ENCODE results near the gene HDAC4. TPM values are rescaled to one million over a fixed set of nuclear protein-coding genes. Genes with fewer than 3 reads are reported as not detected.

HDAC4 gene
- total RNA-seq, 1 experiment from 2014 or later = 40.1 TPM

- H3K36me3 ChIP-seq (ENCODE audit: control insufficient read depth, insufficient read depth, low read length) = no peaks in the 10 kb centered on the region
- ATAC-seq = no peak
- DNase-seq (ENCODE audit: low read depth, low spot score) = no peak
- no peak overlapping the region for H3K27ac ChIP-seq (ENCODE audit: low read length)
- no peaks in the 10 kb centered on the region for H3K27me3 ChIP-seq (ENCODE audit: control insufficient read depth, insufficient read depth, low read length)
- in situ Hi-C loops (cut with HindIII; ENCODE audit: low pct_unique_long_range_greater_than_20kb, low sequenced_read_pairs) (no loop called here), intact Hi-C loops (cut with micrococcal nuclease; ENCODE audit: unreplicated experiment) (no loop called here)
- no peaks in the 10 kb centered on the region for H3K9me3 ChIP-seq (ENCODE audit: control insufficient read depth, insufficient read depth, low read depth, low read length)
- H3K4me1 ChIP-seq (ENCODE audit: control insufficient read depth, insufficient read depth, low read length) = no peaks in the 10 kb centered on the region
- no peak for TF ChIP-seq TCF7L2 (IDR thresholded peaks at IDR 0.05; ENCODE audit: low read depth, low read length)
- TF ChIP-seq CTCF (IDR thresholded peaks at IDR 0.05) = no peak
- TF ChIP-seq POLR2AphosphoS5 (IDR thresholded peaks at IDR 0.05; ENCODE audit: low read depth, low read length) = no peak
- TF ChIP-seq SIN3A (IDR thresholded peaks at IDR 0.05; ENCODE audit: borderline replicate concordance, insufficient read depth, low read depth, low read length) = no peak
- TF ChIP-seq, protein P1, sequence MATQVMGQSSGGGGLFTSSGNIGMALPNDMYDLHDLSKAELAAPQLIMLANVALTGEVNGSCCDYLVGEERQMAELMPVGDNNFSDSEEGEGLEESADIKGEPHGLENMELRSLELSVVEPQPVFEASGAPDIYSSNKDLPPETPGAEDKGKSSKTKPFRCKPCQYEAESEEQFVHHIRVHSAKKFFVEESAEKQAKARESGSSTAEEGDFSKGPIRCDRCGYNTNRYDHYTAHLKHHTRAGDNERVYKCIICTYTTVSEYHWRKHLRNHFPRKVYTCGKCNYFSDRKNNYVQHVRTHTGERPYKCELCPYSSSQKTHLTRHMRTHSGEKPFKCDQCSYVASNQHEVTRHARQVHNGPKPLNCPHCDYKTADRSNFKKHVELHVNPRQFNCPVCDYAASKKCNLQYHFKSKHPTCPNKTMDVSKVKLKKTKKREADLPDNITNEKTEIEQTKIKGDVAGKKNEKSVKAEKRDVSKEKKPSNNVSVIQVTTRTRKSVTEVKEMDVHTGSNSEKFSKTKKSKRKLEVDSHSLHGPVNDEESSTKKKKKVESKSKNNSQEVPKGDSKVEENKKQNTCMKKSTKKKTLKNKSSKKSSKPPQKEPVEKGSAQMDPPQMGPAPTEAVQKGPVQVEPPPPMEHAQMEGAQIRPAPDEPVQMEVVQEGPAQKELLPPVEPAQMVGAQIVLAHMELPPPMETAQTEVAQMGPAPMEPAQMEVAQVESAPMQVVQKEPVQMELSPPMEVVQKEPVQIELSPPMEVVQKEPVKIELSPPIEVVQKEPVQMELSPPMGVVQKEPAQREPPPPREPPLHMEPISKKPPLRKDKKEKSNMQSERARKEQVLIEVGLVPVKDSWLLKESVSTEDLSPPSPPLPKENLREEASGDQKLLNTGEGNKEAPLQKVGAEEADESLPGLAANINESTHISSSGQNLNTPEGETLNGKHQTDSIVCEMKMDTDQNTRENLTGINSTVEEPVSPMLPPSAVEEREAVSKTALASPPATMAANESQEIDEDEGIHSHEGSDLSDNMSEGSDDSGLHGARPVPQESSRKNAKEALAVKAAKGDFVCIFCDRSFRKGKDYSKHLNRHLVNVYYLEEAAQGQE (IDR thresholded peaks at IDR 0.05; ENCODE audit: insufficient read depth in 1 of 2, low read depth in 2 of 2, low read length in 1 of 2) = no peak
- no peak overlapping the region for H3K4me3 ChIP-seq (ENCODE audit: low read depth in 2 of 2, low read length in 2 of 2)
- ChIA-PET POLR2A (no interaction called here), CTCF (no interaction called here)
- BruUV-seq (replicated peaks) = no TSS peak
Measured at GRCh38 chr2:239197146-239197545, 203.7 kb downstream of the HDAC4 start.

DNA sequence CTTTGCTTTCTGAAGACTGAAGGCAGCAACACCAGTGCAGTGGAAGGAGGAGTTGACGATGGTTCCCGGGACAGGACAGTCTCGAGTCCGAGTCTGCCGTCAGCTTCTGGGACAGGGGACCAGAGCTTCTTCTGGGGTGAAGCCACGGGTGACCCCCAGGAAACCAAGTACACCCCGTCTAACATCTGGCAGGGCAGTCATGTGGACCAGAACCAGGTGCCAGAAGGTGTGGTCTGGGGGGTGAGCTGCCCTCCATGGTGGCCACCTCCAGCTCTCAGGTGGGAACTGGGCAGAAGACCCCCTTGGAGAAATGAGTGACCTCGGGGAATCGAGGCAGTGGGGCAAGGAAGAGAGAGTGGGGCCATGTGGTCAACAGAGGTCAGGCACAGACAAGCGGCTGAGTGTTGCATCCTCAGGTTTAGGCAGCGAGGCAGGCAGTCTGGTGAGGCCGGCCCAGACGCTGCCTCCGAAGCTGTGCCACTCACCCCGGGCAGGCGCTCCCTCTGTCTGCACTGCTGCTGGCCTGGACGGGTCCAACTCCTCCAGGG is 204.3 kb downstream of the HDAC4 start:
- Histone ChIP-seq H3K27ac (ENCODE audit: low read length) (no peak overlapping the region), H3K4me1 (ENCODE audit: control insufficient read depth, insufficient read depth, low read length) (no peaks in the 10 kb centered on the region), H3K9me3 (ENCODE audit: control insufficient read depth, insufficient read depth, low read depth, low read length) (no peaks in the 10 kb centered on the region), H3K27me3 (ENCODE audit: control insufficient read depth, insufficient read depth, low read length) (no peaks in the 10 kb centered on the region), H3K4me3 (ENCODE audit: low read depth in 2 of 2, low read length in 2 of 2) (no peak overlapping the region), H3K36me3 (ENCODE audit: control insufficient read depth, insufficient read depth, low read length) (no peaks in the 10 kb centered on the region)
- ChIA-PET CTCF (no interaction called here), POLR2A (no interaction called here)
- BruUV-seq (replicated peaks) = no TSS peak
- in situ Hi-C loops (cut with HindIII; ENCODE audit: low pct_unique_long_range_greater_than_20kb, low sequenced_read_pairs) (no loop called here), intact Hi-C loops (cut with micrococcal nuclease; ENCODE audit: unreplicated experiment) (no loop called here)
- ATAC-seq (no peak), DNase-seq (ENCODE audit: low read depth, low spot score) (no peak)
- TF ChIP-seq CTCF (IDR thresholded peaks at IDR 0.05) = no peak
- TF ChIP-seq, protein P1 (IDR thresholded peaks at IDR 0.05; ENCODE audit: insufficient read depth in 1 of 2, low read depth in 2 of 2, low read length in 1 of 2) = no peak
- TF ChIP-seq POLR2AphosphoS5 (IDR thresholded peaks at IDR 0.05; ENCODE audit: low read depth, low read length) = no peak
- TF ChIP-seq TCF7L2 (IDR thresholded peaks at IDR 0.05; ENCODE audit: low read depth, low read length) = no peak
- no peak for TF ChIP-seq SIN3A (IDR thresholded peaks at IDR 0.05; ENCODE audit: borderline replicate concordance, insufficient read depth, low read depth, low read length)
